Retinal pigment epithelial cell (primary cell): ENCODE results near the gene REXO4.
"Not testable (repeated sequence)": the region's sequence is repeated elsewhere in the genome, so short reads cannot be mapped to it uniquely, and the experiment has no call there.

Experiments used
- DNase-seq: peaks from one replicate; pipeline ENCODE4 v3.0.0-alpha.2; 2010; ENCODE audit warnings: low read depth
- H3K4me3 ChIP-seq: 2 replicates; pipeline ENCODE4 v1.5.1; 2011; ENCODE audit warnings: mild to moderate bottlenecking, low read length, control low read depth, moderate library complexity
- CTCF ChIP-seq: conservative IDR thresholded peaks from 2 replicates; pipeline ENCODE4 v1.5.1; 2011; ENCODE audit warnings: low read depth, low read length, control low read depth, inconsistent platforms

Gene REXO4

GRCh38 chr9:133382507-133383141 lies 35.2 kb downstream of the REXO4 start:
- no peak for TF ChIP-seq CTCF
- no peak overlapping the region for H3K4me3 ChIP-seq
- no peak for DNase-seq

GRCh38 chr9:133380734-133381133 lies 37.1 kb downstream of the REXO4 start:
- H3K4me3 ChIP-seq, result no peak overlapping the region
- TF ChIP-seq CTCF, result no peak
- no peak for DNase-seq

GRCh38 chr9:133379153-133380086 lies 38.4 kb downstream of the REXO4 start:
- no peak for TF ChIP-seq CTCF
- no peak for DNase-seq
- no peak overlapping the region for H3K4me3 ChIP-seq

GRCh38 chr9:133378408-133378962 lies 39.3 kb downstream of the REXO4 start:
- no peak for TF ChIP-seq CTCF
- H3K4me3 ChIP-seq, result no peak overlapping the region

GRCh38 chr9:133377721-133378216 lies 40.0 kb downstream of the REXO4 start:
- no peak overlapping the region for H3K4me3 ChIP-seq
- no peak for TF ChIP-seq CTCF
- no peak for DNase-seq

More at GRCh38 chr9:133378408-133378962, 39.3 kb downstream of the REXO4 start:
- DNase-seq, result no peak

- DNase-seq, H3K4me3 ChIP-seq: not testable (repeated sequence)
Observed at GRCh38 chr9:133377280-133377679, 40.5 kb downstream of the REXO4 start.

GRCh38 chr9:133375724-133376654 lies 41.8 kb downstream of the REXO4 start, which contains the start of the genes STKLD1 and SURF4:
TSS of gene STKLD1 (plus strand) at chr9:133376366. CDS start at chr9:133376474, 108 bp downstream.
TSS of gene SURF4 (minus strand) at chr9:133376060. CDS start at chr9:133375969, 91 bp downstream.
- peak; percentile 83 for DNase-seq
- TF ChIP-seq CTCF, result no peak
- peak within 1 kb of the TSS; percentile 98 for H3K4me3 ChIP-seq
